H9 (cell line): ENCODE results near the gene IL10RA. TPM values are rescaled to one million over a fixed set of nuclear protein-coding genes. Genes with fewer than 3 reads are reported as not detected.

Experiments
- DNase-seq: peaks from one replicate; pipeline ENCODE4 v3.0.0-alpha.2; 2017
- H2AFZ ChIP-seq: one replicate; pipeline ENCODE4 v1.6.1; 2013; ENCODE audit warnings: mild to moderate bottlenecking, low read length, control low read depth, moderate library complexity
- H2AK5ac ChIP-seq: 2 replicates; pipeline ENCODE4 v1.6.1; 2013; ENCODE audit warnings: low read length, control low read depth, mixed read lengths; ENCODE audit not compliant: insufficient read length
- H2BK120ac ChIP-seq: one replicate; pipeline ENCODE4 v1.6.1; 2013; ENCODE audit warnings: low read depth, mild to moderate bottlenecking, low read length, control low read depth, inconsistent platforms; ENCODE audit not compliant: poor library complexity, severe bottlenecking
- H2BK12ac ChIP-seq: 2 replicates; pipeline ENCODE4 v1.6.1; 2013; ENCODE audit warnings: low read length, control low read depth, mixed read lengths, low read depth; ENCODE audit not compliant: insufficient read length
- H2BK15ac ChIP-seq: 2 replicates; pipeline ENCODE4 v1.6.1; 2013; ENCODE audit warnings: low read depth, low read length, control low read depth
- H2BK20ac ChIP-seq: one replicate; pipeline ENCODE4 v1.6.1; 2013; ENCODE audit warnings: low read depth, mild to moderate bottlenecking, low read length, control low read depth, inconsistent platforms; ENCODE audit not compliant: poor library complexity, severe bottlenecking
- H2BK5ac ChIP-seq: 2 replicates; pipeline ENCODE4 v1.6.1; 2013; ENCODE audit warnings: low read length, control low read depth, mixed read lengths; ENCODE audit not compliant: insufficient read length
- H3K14ac ChIP-seq: 2 replicates; pipeline ENCODE4 v1.6.1; 2013; ENCODE audit warnings: low read length, control low read depth; ENCODE audit not compliant: insufficient read depth
- H3K18ac ChIP-seq: 2 replicates; pipeline ENCODE4 v1.6.1; 2013; ENCODE audit warnings: low read depth, mild to moderate bottlenecking, mixed read lengths, low read length, control low read depth; ENCODE audit not compliant: insufficient read length
- H3K23ac ChIP-seq: 2 replicates; pipeline ENCODE4 v1.6.1; 2013; ENCODE audit warnings: low read length, control low read depth, mixed read lengths, low read depth; ENCODE audit not compliant: insufficient read length
- H3K23me2 ChIP-seq: 2 replicates; pipeline ENCODE4 v1.6.1; 2013; ENCODE audit warnings: low read depth, mild to moderate bottlenecking, mixed read lengths, low read length, control low read depth; ENCODE audit not compliant: insufficient read length, poor library complexity, severe bottlenecking
- H3K27ac ChIP-seq: 2 replicates; pipeline ENCODE4 v1.5.1; 2013; ENCODE audit warnings: low read length, control low read depth, mixed read lengths, low read depth; ENCODE audit not compliant: insufficient read length
- H3K27me3 ChIP-seq: 2 replicates; pipeline ENCODE4 v1.6.1; 2013; ENCODE audit warnings: low read length, control low read depth, inconsistent platforms; ENCODE audit not compliant: insufficient read depth
- H3K4ac ChIP-seq: 2 replicates; pipeline ENCODE4 v1.6.1; 2013; ENCODE audit warnings: low read depth, mild to moderate bottlenecking, control low read depth, inconsistent platforms, low read length, moderate library complexity
- H3K4me1 ChIP-seq: 2 replicates; pipeline ENCODE4 v1.6.1; 2013; ENCODE audit warnings: low read length, control low read depth, inconsistent platforms; ENCODE audit not compliant: insufficient read depth
- H3K4me2 ChIP-seq: 2 replicates; pipeline ENCODE4 v1.6.1; 2013; ENCODE audit warnings: low read length, control low read depth, mixed read lengths; ENCODE audit not compliant: insufficient read length, insufficient read depth
- H3K56ac ChIP-seq: 2 replicates; pipeline ENCODE4 v1.6.1; 2013; ENCODE audit warnings: low read depth, mild to moderate bottlenecking, mixed read lengths, low read length, control low read depth; ENCODE audit not compliant: insufficient read length
- H3K79me1 ChIP-seq: 2 replicates; pipeline ENCODE4 v1.6.1; 2013; ENCODE audit warnings: low read depth, mild to moderate bottlenecking, moderate library complexity, low read length, control low read depth, inconsistent platforms; ENCODE audit not compliant: insufficient read depth, poor library complexity, severe bottlenecking
- H3K79me2 ChIP-seq: 2 replicates; pipeline ENCODE4 v1.6.1; 2013; ENCODE audit warnings: low read length, control low read depth, inconsistent platforms; ENCODE audit not compliant: insufficient read depth
- H3K9ac ChIP-seq: 2 replicates; pipeline ENCODE4 v1.6.1; 2013; ENCODE audit warnings: low read length, control low read depth, mixed read lengths; ENCODE audit not compliant: insufficient read length; ENCODE audit errors: extremely low read depth
- H3K9me3 ChIP-seq: one replicate; pipeline ENCODE4 v1.6.1; 2013; ENCODE audit warnings: low read depth, low read length, inconsistent platforms; ENCODE audit not compliant: control insufficient read depth
- H3T11ph ChIP-seq: one replicate; pipeline ENCODE4 v1.6.1; 2013; ENCODE audit warnings: mild to moderate bottlenecking, low read length, control low read depth, inconsistent platforms
- H4K20me1 ChIP-seq: one replicate; pipeline ENCODE4 v1.6.1; 2013; ENCODE audit not compliant: control insufficient read depth, insufficient read length, insufficient read depth
- H4K5ac ChIP-seq: 2 replicates; pipeline ENCODE4 v1.6.1; 2013; ENCODE audit warnings: low read depth, mild to moderate bottlenecking, mixed read lengths, low read length, control low read depth; ENCODE audit not compliant: insufficient read length
- H4K8ac ChIP-seq: replicated peaks from 2 replicates; pipeline ENCODE4 v1.6.1; 2013; ENCODE audit warnings: low read length, control low read depth, mixed read lengths, low read depth; ENCODE audit not compliant: insufficient read length
- H4K91ac ChIP-seq: 2 replicates; pipeline ENCODE4 v1.6.1; 2013; ENCODE audit warnings: low read depth, mild to moderate bottlenecking, moderate library complexity, mixed read lengths, low read length, control low read depth; ENCODE audit not compliant: insufficient read length
- H3K27ac Mint-ChIP-seq, 3 experiments: 2 replicates in 2 of 3; 3 replicates in 1 of 3; pipeline ENCODE4 v1.8.0; 2020 to 2021; ENCODE audit warnings: mixed read lengths in 3 of 3, mild to moderate bottlenecking in 1 of 3, moderate library complexity in 1 of 3
- H3K27me3 Mint-ChIP-seq: 2 replicates; pipeline ENCODE4 v1.8.0; 2021; ENCODE audit warnings: low read depth, mild to moderate bottlenecking, moderate library complexity, mixed read lengths
- H3K36me3 Mint-ChIP-seq, 3 experiments: 2 replicates in 2 of 3; 3 replicates in 1 of 3; pipeline ENCODE4 v1.8.0; 2020 to 2021; ENCODE audit warnings: low read depth in 3 of 3, mixed read lengths in 3 of 3; ENCODE audit not compliant: insufficient read depth in 1 of 3
- H3K4me1 Mint-ChIP-seq, 2 experiments: 2 replicates each; pipeline ENCODE4 v1.8.0; 2020; ENCODE audit warnings: mixed read lengths in 2 of 2
- H3K4me3 Mint-ChIP-seq, 2 experiments: 2 replicates in 1 of 2; 3 replicates in 1 of 2; pipeline ENCODE4 v1.8.0; 2020 to 2021; ENCODE audit warnings: mild to moderate bottlenecking in 2 of 2, mixed read lengths in 2 of 2, moderate library complexity in 1 of 2
- H3K9me3 Mint-ChIP-seq, 2 experiments: 2 replicates in 1 of 2; 3 replicates in 1 of 2; pipeline ENCODE4 v1.8.0; 2020; ENCODE audit warnings: mild to moderate bottlenecking in 2 of 2, mixed read lengths in 2 of 2, moderate library complexity in 1 of 2
- WGBS: extraction: QIAGEN DNeasy Blood & Tissue Kit; methylation state at CpG from one replicate; pipeline ENCODE4 v1.1.7; 2013; ENCODE audit warnings: missing lambda C conversion rate, low lambda C conversion rate, mixed read lengths; ENCODE audit not compliant: insufficient read length; ENCODE audit errors: extremely low coverage; 5-methylcytosine and 5-hydroxymethylcytosine counted together
- total RNA-seq: library from RNA; stranded (reverse); gene quantifications from 2 replicates; pipeline ENCODE4 v1.2.1, GENCODE V29; 2021
- TF ChIP-seq, protein P1 (sequence below): fragments of 200-600 bp; sonication (generic); conservative IDR thresholded peaks from 3 replicates; pipeline ENCODE4 v1.8.0; 2021; ENCODE audit warnings: antibody characterized with exemption, mild to moderate bottlenecking

Gene IL10RA
- total RNA-seq, 1 experiment from 2014 or later = not detected

GRCh38 chr11:118048472-118049370 lies 62.5 kb downstream of the IL10RA start:
- Mint-ChIP-seq H3K27ac (no peak overlapping the region), H3K4me1 (peaks cover 2 to 5% of the 10 kb centered on the region in 2 experiments; a peak in 1 of 4 replicates), H3K36me3 (no peaks in the 10 kb centered on the region), H3K27me3 (peaks cover 10% of the 10 kb centered on the region), H3K9me3 (no peaks in the 10 kb centered on the region), H3K4me3 (no peak overlapping the region)
- no peak overlapping the region for H3K18ac ChIP-seq
- H3K9ac ChIP-seq = no peak overlapping the region
- no peaks in the 10 kb centered on the region for H3K9me3 ChIP-seq
- H2BK120ac ChIP-seq = no peak overlapping the region
- H3K23me2 ChIP-seq = no peaks in the 10 kb centered on the region
- no CpG with 5 or more reads among the region's 11 CpGs for whole genome bisulfite sequencing
- no peak overlapping the region for H3K27ac ChIP-seq
- no peak overlapping the region for H2AK5ac ChIP-seq
- TF ChIP-seq, protein P1, sequence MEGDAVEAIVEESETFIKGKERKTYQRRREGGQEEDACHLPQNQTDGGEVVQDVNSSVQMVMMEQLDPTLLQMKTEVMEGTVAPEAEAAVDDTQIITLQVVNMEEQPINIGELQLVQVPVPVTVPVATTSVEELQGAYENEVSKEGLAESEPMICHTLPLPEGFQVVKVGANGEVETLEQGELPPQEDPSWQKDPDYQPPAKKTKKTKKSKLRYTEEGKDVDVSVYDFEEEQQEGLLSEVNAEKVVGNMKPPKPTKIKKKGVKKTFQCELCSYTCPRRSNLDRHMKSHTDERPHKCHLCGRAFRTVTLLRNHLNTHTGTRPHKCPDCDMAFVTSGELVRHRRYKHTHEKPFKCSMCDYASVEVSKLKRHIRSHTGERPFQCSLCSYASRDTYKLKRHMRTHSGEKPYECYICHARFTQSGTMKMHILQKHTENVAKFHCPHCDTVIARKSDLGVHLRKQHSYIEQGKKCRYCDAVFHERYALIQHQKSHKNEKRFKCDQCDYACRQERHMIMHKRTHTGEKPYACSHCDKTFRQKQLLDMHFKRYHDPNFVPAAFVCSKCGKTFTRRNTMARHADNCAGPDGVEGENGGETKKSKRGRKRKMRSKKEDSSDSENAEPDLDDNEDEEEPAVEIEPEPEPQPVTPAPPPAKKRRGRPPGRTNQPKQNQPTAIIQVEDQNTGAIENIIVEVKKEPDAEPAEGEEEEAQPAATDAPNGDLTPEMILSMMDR = no peak
- no peaks in the 10 kb centered on the region for H3K4me1 ChIP-seq
- no peak for DNase-seq
- H2AFZ ChIP-seq = no peak overlapping the region
- no peak overlapping the region for H2BK12ac ChIP-seq
- no peak overlapping the region for H3T11ph ChIP-seq
- H4K5ac ChIP-seq = no peak overlapping the region
- no peak overlapping the region for H3K4me2 ChIP-seq
- H3K79me1 ChIP-seq = no peaks in the 10 kb centered on the region
- no peaks in the 10 kb centered on the region for H3K79me2 ChIP-seq
- no peak overlapping the region for H2BK15ac ChIP-seq
- no peak overlapping the region for H3K14ac ChIP-seq
- no peaks in the 10 kb centered on the region for H4K20me1 ChIP-seq
- H3K4ac ChIP-seq = no peak overlapping the region
- no peak overlapping the region for H3K23ac ChIP-seq
- H3K56ac ChIP-seq = no peak overlapping the region
- no peak overlapping the region for H4K91ac ChIP-seq
- H4K8ac ChIP-seq = no peak overlapping the region
- H2BK5ac ChIP-seq = no peak overlapping the region
- no peak overlapping the region for H2BK20ac ChIP-seq
- no peaks in the 10 kb centered on the region for H3K27me3 ChIP-seq
